GM21619 (cell line): ENCODE data around the gene ARID5A.

ENCODE experiments used
- ATAC-seq: cut with Tn5 transposase; IDR thresholded peaks from one replicate; pipeline ENCODE4 v1.9.1; 2021; ENCODE audit not compliant: unreplicated experiment

Gene ARID5A

DNA sequence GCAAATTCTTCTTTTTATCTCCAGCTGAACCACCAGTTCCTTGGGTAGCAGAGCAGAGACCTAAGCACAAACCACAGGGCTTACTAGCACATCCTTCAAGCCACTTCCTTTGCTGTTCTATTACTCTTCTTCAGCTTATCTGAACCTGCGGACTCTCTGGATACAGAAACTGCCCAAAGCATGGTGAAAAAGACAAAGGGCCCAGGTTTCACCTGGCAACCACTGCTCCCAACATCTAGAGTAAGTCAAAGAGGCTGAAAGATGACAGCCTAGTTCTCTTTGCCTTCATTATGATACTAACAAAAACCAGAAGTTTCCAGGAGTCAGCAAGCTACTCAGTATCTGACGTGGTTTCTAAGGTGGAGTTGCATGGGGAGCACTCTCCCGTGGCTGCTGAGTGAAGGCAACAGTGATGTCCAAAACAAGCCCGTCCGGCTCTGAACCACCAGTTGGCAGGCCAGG lies 58.2 kb downstream of the ARID5A start:
- no peak for ATAC-seq

DNA sequence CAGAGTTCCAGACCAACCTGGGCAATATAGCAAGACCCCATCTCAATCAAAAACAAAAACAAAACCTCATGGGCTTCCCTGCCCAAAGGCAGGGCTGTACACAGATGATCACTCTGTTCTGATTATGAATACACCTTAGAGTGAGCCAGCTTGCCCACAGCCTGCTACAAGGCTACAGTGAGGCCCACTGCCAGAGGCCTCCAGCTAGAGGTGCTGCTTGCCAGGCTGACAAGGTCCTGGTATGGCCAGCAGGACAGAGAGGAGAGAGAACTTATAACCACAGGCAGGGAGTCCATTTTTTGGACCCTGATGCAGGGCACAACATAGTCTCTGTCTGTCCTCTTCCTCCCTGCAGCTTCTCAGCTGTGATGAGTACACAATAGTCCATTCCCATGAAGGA lies 60.0 kb downstream of the ARID5A start:
- no peak for ATAC-seq

DNA sequence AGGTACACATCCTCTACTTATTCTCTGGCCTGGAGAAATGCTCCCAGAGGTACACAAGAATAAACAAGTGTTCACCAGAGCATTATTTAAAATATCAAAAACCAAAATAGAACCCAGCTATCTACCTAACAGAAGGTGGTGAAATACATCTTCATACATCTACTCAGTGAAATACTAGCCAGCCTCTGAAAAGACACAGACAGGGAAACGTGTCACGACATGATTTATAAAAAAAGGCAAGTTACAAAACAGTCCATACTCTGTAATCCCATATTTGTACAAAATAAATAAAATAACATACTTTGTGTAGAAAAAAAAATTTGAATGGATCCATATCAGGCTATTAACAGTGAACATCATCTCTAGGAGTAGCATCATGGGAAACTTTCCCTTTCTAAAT lies 63.4 kb downstream of the ARID5A start:
- no peak for ATAC-seq

DNA sequence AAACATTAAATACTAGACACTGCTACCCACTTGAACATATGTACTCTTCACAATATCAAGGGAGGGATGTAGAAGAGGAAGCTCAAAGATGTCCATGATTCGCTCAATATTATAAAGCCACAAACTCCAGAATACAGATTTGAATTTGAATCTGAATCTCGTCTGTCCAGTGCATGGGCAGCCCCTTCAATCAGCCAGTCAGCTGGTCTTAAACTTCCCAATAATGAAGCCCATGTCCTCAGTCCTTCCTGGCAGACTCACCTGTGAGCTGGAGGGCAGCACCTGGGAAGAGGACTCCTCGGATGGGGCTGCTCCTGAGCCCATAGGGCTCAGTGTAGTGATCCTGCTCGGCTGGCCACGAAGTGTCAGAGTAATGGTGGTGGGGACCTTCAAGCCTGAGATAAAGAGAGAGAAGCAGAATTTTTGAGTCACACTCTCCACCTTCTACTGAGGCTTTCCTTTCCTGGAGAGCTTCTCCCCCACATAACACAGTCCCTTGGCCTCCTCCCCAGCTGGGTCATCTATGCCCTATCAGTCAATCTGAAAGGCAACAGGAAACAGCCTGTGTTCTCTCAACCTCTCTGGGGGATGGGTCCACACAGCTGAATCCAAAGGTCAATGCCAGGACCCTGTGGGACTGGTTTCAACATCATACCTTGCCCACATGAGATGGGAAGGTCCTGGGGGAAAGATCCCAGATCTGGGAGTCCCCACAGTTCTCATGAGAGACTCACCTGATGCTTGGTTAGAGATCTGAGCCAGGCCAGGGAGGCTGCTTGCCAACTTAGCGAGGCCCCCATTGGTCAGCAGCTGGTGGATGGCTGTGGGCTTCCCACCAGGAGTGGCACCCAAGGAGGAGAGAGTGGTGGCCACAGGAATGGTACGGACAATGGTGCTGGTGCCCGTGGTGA lies 65.1 kb downstream of the ARID5A start:
- ATAC-seq = no peak
